ENCODE measurements around the gene PCDHGB4.
A peak's percentile ranks its signal among the peaks of the same experiment; 100 is the strongest.
"Not testable (repeated sequence)": the region's sequence is repeated elsewhere in the genome, so short reads cannot be mapped to it uniquely, and the experiment has no call there.

The PCDHGB4 gene

GRCh38 chr5:141369994-141370848 is 17.3 kb upstream of the PCDHGB4 start, which contains the start of gene PCDHGB3:
Gene PCDHGB3, plus strand, starts transcription at chr5:141370242. Its CDS starts 153 bp downstream, at chr5:141370395.
- DNase-seq: peak; percentile 11

- DNase-seq: no peak
These were observed 15.7 kb upstream of the PCDHGB4 start for GRCh38 chr5:141371572-141372475.

GRCh38 chr5:141373673-141374317 is 13.7 kb upstream of the PCDHGB4 start, which contains the start of gene PCDHGA6:
Gene PCDHGA6, plus strand, starts transcription at chr5:141373891. Its CDS starts 193 bp downstream, at chr5:141374084.
- DNase-seq: no peak

- no peak for DNase-seq
These were observed 12.9 kb upstream of the PCDHGB4 start for GRCh38 chr5:141374627-141375026.

GRCh38 chr5:141375444-141376155 is 11.9 kb upstream of the PCDHGB4 start:
- DNase-seq: not testable (repeated sequence)

GRCh38 chr5:141382469-141383294 is 4.8 kb upstream of the PCDHGB4 start, which contains the start of gene PCDHGA7:
Gene PCDHGA7, plus strand, starts transcription at chr5:141382742. Its CDS starts 158 bp downstream, at chr5:141382900.
- DNase-seq: no peak

- no peak for DNase-seq
These were observed 4.2 kb upstream of the PCDHGB4 start for GRCh38 chr5:141383345-141383744.

GRCh38 chr5:141384471-141385267 is 2.8 kb upstream of the PCDHGB4 start:
- no peak for DNase-seq

- no peak for DNase-seq
These were observed 1.2 kb downstream of the PCDHGB4 start for GRCh38 chr5:141388661-141389060.

- no peak for DNase-seq
These were observed 1.9 kb downstream of the PCDHGB4 start for GRCh38 chr5:141389153-141390042.

- no peak for DNase-seq
These were observed 5.1 kb downstream of the PCDHGB4 start, which contains the start of gene PCDHGA8 for GRCh38 chr5:141392429-141393198. Gene PCDHGA8, plus strand, starts transcription at chr5:141392633. Its CDS starts 181 bp downstream, at chr5:141392814.

GRCh38 chr5:141393267-141393666 is 5.8 kb downstream of the PCDHGB4 start:
- no peak for DNase-seq

GRCh38 chr5:141394401-141395187 is 7.1 kb downstream of the PCDHGB4 start:
- not testable (repeated sequence) for DNase-seq

- DNase-seq: peak; percentile 38
These were observed 10.5 kb downstream of the PCDHGB4 start, which contains the start of gene PCDHGB5 for GRCh38 chr5:141397756-141398551. Gene PCDHGB5, plus strand, starts transcription at chr5:141397947. Its CDS starts 181 bp downstream, at chr5:141398128.

- no peak for DNase-seq
These were observed 11.1 kb downstream of the PCDHGB4 start for GRCh38 chr5:141398608-141399007.

GRCh38 chr5:141399555-141400258 is 12.2 kb downstream of the PCDHGB4 start:
- DNase-seq: no peak
